Measurements from ENCODE around the gene GFM2. TPM values are rescaled to one million over a fixed set of nuclear protein-coding genes. Genes with fewer than 3 reads are reported as not detected.

Gene GFM2
- total RNA-seq, 1 experiment from 2014 or later: 22.5 TPM

- no peak; the same call in 1 of the 2 replicates for TF ChIP-seq CTCF (IDR thresholded peaks at IDR 0.05)
- TF ChIP-seq SIN3A (IDR thresholded peaks at IDR 0.05; ENCODE audit: borderline replicate concordance, insufficient read depth, low read depth, low read length): no peak
- no peak for TF ChIP-seq REST (IDR thresholded peaks at IDR 0.05; ENCODE audit: insufficient read depth in 1 of 2, low read depth in 2 of 2, low read length in 1 of 2)
- no peak for TF ChIP-seq POLR2AphosphoS5 (IDR thresholded peaks at IDR 0.05; ENCODE audit: low read depth, low read length)
- TF ChIP-seq TCF7L2 (IDR thresholded peaks at IDR 0.05; ENCODE audit: low read depth, low read length): no peak
- intact Hi-C loops (cut with micrococcal nuclease; ENCODE audit: unreplicated experiment): no loop called here
- in situ Hi-C loops (cut with HindIII; ENCODE audit: low pct_unique_long_range_greater_than_20kb, low sequenced_read_pairs): no loop called here
Measured at GRCh38 chr5:74786851-74787250, 19.9 kb upstream of the GFM2 start.

GRCh38 chr5:74778609-74779008 lies 11.7 kb upstream of the GFM2 start:
- H3K4me3 ChIP-seq (ENCODE audit: low read depth in 2 of 2, low read length in 2 of 2): no peak overlapping the region
- intact Hi-C loops (cut with micrococcal nuclease; ENCODE audit: unreplicated experiment): no loop called here
- H3K36me3 ChIP-seq (ENCODE audit: control insufficient read depth, insufficient read depth, low read length): peaks cover 46% of the 10 kb centered on the region
- DNase-seq (ENCODE audit: low read depth, low spot score) (no peak), ATAC-seq (no peak)
- POLR2A ChIA-PET: no interaction called here
- H3K27ac ChIP-seq (ENCODE audit: low read length): no peak overlapping the region
- in situ Hi-C loops (cut with HindIII; ENCODE audit: low pct_unique_long_range_greater_than_20kb, low sequenced_read_pairs): no loop called here
- TF ChIP-seq POLR2AphosphoS5 (IDR thresholded peaks at IDR 0.05; ENCODE audit: low read depth, low read length): no peak
- no peak for TF ChIP-seq SIN3A (IDR thresholded peaks at IDR 0.05; ENCODE audit: borderline replicate concordance, insufficient read depth, low read depth, low read length)
- no peak for TF ChIP-seq CTCF (IDR thresholded peaks at IDR 0.05)
- no peak for TF ChIP-seq TCF7L2 (IDR thresholded peaks at IDR 0.05; ENCODE audit: low read depth, low read length)
- TF ChIP-seq REST (IDR thresholded peaks at IDR 0.05; ENCODE audit: insufficient read depth in 1 of 2, low read depth in 2 of 2, low read length in 1 of 2): no peak
- no peaks in the 10 kb centered on the region for H3K4me1 ChIP-seq (ENCODE audit: control insufficient read depth, insufficient read depth, low read length)
- no TSS peak for BruUV-seq (replicated peaks)
- no peaks in the 10 kb centered on the region for H3K9me3 ChIP-seq (ENCODE audit: control insufficient read depth, insufficient read depth, low read depth, low read length)
- CTCF ChIA-PET: no interaction called here
- H3K27me3 ChIP-seq (ENCODE audit: control insufficient read depth, insufficient read depth, low read length): no peaks in the 10 kb centered on the region

More at GRCh38 chr5:74786851-74787250, 19.9 kb upstream of the GFM2 start:
- H3K27ac ChIP-seq (ENCODE audit: low read length): no peak overlapping the region
- H3K4me1 ChIP-seq (ENCODE audit: control insufficient read depth, insufficient read depth, low read length): no peaks in the 10 kb centered on the region
- ChIA-PET CTCF (no interaction called here), POLR2A (no interaction called here)
- H3K27me3 ChIP-seq (ENCODE audit: control insufficient read depth, insufficient read depth, low read length): no peaks in the 10 kb centered on the region
- peaks cover 8% of the 10 kb centered on the region for H3K36me3 ChIP-seq (ENCODE audit: control insufficient read depth, insufficient read depth, low read length)
- DNase-seq (ENCODE audit: low read depth, low spot score) (no peak), ATAC-seq (no peak)
- H3K9me3 ChIP-seq (ENCODE audit: control insufficient read depth, insufficient read depth, low read depth, low read length): no peaks in the 10 kb centered on the region
- no peak overlapping the region for H3K4me3 ChIP-seq (ENCODE audit: low read depth in 2 of 2, low read length in 2 of 2)
- BruUV-seq (replicated peaks): no TSS peak

Data from Panc1 (cell line).